NCI-H2196 treated with DMSO at 0.1 percent for 48 hours (cell line): ENCODE measurements around the gene DHX34.
A peak's percentile ranks its signal among the peaks of the same experiment; 100 is the strongest.
"Not testable (repeated sequence)": the region's sequence is repeated elsewhere in the genome, so short reads cannot be mapped to it uniquely, and the experiment has no call there.

Experiments
- DNase-seq: peaks from one replicate; lab custom pipeline; 2025; ENCODE audit not compliant: unreplicated experiment; lab: John Stamatoyannopoulos, UW

DHX34 gene

DNA sequence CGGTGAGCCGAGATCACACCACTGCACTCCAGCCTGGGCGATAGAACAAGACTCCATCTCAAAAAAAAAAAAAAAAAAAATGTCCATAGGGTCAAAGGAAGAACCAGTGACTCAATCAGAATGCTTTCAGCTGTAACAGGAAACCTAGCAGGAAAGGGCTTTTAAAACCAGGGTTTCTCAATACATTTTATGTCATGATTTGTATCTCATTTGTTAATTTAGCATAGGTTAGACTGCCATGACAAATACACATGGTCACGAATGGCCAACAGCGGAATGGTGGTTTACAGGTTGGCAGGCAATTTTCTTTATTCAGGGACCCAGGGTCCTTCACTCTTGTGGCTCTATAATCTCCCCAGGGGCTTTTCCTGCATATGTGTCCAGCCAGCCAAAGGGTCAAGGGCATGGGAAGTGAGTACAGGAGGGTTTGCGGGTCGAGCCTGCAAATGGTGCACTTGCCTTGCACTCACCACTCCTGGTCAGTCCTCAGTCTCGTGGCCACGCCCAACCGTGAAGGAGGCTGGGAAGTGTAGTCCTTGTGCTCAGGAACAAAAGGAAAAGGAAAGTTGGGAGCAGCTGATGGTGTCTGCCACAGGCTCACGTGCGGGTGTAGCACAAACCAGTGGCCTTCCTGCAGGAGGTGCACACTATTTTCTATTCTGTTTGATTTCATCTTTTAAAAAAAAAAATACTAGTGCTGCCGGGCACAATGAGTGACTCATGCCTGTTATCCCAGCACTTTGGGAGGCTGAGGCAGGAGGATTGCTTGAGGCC, 14.8 kb downstream of the DHX34 start:
- DNase-seq: no peak

DNA sequence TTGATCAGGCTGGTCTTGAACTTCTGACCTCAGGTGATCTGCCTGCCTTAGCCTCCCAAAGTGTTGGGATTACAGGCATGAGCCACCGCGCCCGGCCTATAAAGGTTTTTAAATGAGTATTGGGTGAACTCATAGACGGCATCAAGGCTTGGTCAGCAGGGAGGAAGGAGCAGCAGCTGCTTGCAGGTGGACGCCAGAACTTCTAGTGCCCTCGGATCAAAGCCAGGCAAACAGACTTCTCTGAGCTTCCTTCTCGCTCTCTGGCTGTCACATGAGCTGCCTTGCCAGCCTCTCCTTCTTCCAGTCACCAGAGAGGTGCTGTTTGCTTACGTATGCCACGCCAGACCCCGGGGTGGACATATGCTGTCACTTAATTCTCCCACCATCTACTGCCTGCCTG, 16.3 kb downstream of the DHX34 start:
- DNase-seq: not testable (repeated sequence)

DNA sequence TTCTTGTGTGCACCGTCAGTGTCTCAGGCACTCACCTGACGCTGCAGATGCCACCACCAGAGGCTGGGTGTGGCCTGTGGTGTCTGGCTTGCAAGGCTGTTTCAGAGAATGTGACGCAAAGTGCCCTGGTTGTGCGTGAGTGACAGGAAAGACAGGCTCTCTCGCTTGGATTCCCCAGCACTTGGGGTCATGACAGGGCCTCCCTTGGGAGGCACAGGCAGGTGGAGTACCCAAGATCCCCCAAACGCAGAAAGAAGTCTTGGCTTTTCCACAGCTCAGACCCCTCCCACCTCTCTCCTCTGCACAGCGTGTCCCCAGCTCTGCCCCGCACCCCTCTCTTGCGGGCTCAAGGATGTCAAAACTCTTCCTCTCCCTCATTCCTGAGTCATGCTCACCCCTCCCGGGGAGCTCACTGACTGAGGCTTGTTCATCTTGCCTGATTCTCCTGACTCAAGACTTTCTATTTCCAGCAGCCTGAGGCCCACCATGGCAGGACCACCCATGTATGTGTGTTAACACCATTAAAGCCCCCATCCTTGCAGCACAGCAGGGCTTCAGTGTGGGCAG, 21.0 kb downstream of the DHX34 start:
- DNase-seq: no peak

GRCh38 chr19:47371261-47371660, 22.1 kb downstream of the DHX34 start:
- no peak for DNase-seq

DNA sequence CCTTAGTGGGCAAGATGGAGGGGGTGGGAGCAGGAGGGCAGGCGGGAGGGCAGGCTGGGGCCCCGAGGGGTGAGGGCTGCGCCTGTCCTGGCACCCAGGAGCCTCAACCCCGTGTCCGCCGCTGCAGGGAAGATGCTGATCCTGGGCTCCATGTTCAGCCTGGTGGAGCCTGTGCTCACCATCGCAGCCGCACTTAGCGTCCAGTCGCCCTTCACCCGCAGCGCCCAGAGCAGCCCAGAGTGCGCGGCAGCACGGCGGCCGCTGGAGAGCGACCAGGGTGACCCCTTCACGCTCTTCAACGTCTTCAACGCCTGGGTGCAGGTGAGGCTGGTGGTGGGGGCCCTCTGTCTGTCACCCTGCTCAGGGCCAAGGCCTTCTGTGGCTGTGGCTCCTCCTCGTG, 23.5 kb downstream of the DHX34 start:
- DNase-seq: no peak

GRCh38 chr19:47373246-47374240, 24.4 kb downstream of the DHX34 start:
- DNase-seq: no peak

DNA sequence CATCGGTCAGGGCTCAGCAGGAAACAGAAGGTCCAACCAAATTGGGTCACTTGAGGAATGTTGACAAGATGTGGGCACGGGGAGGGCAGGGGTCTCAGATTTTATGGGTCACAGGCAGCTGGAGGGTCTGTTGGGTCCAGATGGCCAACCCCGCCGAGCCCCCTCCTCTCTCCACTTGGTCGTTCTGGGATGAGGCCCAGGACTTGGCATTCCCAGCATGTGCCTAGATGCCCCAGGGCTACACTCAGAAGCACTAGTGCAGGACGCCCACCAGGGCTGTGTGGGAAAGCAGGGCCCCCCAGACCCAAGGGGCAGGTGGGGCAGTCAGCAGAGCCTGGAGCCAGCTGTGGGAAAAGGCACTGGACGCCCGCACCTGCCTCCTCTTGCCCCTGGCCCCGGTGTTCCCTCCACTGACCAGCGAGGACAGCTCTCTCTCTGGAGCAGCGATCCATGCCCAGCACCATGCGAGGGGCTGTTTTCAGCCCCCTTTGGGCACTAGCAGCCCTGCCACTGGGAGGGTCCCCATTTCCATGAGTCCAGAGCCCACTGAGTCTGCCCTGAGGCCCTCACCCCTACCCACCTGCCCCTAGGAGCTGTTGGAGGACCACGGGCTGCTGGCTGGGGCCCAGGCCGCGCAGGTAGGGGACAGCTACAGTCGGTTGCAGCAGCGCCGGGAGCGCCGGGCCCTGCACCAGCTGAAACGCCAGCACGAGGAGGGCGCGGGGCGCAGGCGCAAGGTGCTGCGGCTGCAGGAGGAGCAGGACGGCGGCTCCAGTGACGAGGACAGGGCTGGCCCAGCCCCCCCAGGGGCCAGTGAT, 26.0 kb downstream of the DHX34 start:
- no peak for DNase-seq

GRCh38 chr19:47375694-47376588, 26.8 kb downstream of the DHX34 start:
- no peak for DNase-seq

- DNase-seq: no peak
Measured at GRCh38 chr19:47376589-47377144, 27.6 kb downstream of the DHX34 start.

DNA sequence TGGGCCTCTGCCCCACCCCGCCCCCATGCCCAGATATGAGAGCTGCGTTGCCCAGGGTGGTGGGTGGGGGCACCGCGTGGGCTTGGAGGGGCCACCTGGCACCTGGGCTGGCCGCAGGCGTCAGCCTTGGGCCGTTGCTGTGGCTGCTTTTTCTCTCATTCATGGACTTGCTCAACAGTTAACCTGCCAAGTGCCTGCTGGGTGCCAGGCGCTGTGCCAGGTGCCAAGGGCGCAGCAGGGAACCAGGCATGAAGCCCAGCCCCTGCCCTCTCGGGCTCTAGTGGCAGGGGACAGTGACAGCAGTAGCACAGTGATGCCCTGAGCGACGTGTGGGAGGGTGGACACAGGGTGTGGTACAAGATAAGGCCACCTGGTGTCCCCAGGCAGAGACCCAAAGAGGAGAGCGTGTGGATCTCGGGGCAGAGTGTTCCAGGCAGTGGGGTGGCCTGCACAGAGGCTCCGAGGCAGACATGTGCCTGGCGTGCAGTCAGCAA, 28.1 kb downstream of the DHX34 start:
- peak; percentile 58 for DNase-seq

- no peak for DNase-seq
Measured at GRCh38 chr19:47377801-47378200, 28.7 kb downstream of the DHX34 start.

DNA sequence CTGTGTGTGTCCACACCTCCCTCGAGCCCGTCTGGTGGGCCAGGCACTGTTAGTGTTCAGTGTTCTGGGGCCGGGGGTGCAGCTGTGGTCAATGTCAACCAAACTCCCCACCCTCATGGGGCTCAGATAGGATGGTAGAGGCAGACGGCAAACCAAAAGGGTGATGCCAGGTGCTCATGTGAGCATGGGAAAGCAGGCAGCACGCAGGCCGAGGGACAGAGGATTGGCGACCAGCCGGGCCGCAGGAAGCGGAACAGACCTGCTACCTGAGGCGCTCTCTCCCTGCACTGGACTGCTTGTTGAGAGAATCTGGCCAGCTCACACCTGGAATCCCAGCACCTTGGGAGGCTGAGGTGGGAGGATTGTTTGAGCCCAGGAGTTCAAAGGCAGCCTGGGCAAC, 29.1 kb downstream of the DHX34 start:
- no peak for DNase-seq

GRCh38 chr19:47379381-47379938, 30.3 kb downstream of the DHX34 start:
- DNase-seq: no peak

GRCh38 chr19:47380559-47380958, 31.4 kb downstream of the DHX34 start:
- no peak for DNase-seq

DNA sequence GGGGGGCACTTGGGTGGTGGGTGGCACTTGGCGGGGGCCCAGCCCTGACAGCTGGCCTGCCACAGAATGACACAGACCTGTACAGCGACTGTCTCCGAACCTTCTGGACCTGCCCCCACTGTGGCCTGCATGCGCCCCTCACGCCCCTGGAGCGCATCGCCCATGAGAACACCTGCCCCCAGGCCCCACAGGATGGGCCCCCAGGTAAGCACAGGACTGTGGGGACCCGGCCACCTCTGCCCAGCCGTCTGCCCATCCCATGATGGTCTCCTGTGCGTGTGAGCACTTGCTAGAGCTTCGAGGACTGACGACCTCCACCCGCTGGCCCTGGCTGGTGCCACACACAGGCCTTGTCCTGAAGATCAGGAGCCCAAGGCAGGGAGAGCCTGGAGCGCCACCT, 32.0 kb downstream of the DHX34 start:
- no peak for DNase-seq

DNA sequence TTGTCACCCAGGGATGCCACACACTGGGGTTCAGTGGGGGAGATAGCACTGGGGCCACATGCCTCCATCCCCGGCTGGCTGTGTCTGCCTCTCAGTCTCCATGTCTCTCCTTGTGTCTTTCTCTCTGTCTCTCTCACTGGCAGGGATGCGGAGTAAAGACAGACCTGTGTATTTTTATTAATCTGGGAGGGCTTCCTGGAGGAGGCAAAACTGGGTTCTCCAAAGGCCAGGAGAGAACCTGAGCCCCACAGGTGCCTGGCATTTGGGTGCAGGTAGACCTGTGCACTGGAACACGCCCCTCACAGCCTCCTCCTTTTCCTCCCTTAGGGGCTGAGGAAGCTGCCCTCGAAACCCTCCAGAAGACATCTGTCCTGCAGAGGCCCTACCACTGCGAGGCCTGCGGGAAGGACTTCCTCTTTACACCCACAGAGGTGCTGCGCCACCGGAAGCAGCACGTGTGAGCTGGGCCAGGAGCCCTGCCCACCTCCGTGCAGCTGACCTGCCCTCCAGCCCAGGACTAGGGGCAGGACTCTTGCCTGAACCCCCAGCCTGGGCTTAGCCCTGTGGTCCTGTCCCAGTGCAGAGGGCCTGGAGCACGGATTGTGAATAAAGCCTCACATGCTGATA, 32.7 kb downstream of the DHX34 start:
- DNase-seq: no peak

- DNase-seq: not testable (repeated sequence)
Measured at GRCh38 chr19:47383890-47384289, 34.8 kb downstream of the DHX34 start.

- DNase-seq: not testable (repeated sequence)
Measured at GRCh38 chr19:47384533-47384932, 35.4 kb downstream of the DHX34 start.
